Measurements from ENCODE around the gene SLC16A9.

GRCh38 chr10:59711871-59712494 lies 2.3 kb upstream of the SLC16A9 start:
- TF ChIP-seq CTCF (IDR thresholded peaks at IDR 0.05; ENCODE audit: borderline replicate concordance, extremely low read depth, low read length, poor library complexity, severe bottlenecking) (no peak), EZH2 (IDR thresholded peaks at IDR 0.05; ENCODE audit: borderline replicate concordance, low read depth, low read length, severe bottlenecking) (no peak)
